NCI-H460 (cell line): ENCODE data around the gene NOTCH1. TPM values are rescaled to one million over a fixed set of nuclear protein-coding genes. Genes with fewer than 3 reads are reported as not detected.
A peak's percentile ranks its signal among the peaks of the same experiment; 100 is the strongest.

ENCODE experiments used
- DNase-seq: peaks from one replicate; pipeline ENCODE4 v3.0.0-alpha.2; 2016; ENCODE audit warnings: low read depth; ENCODE audit errors: extremely low read depth
- total RNA-seq: library from RNA; depleted of rRNA; stranded (reverse); fragments of >200 nt; shearing (Covaris generic); gene quantifications from 2 replicates; pipeline ENCODE4 v1.2.3, GENCODE V29; 2014

NOTCH1 gene
- total RNA-seq, 1 experiment from 2014 or later, result 8.0 TPM

- no peak for DNase-seq
Measured at GRCh38 chr9:136549010-136549980, 3.4 kb upstream of the NOTCH1 start.

GRCh38 chr9:136547508-136548215 lies 1.8 kb upstream of the NOTCH1 start:
- DNase-seq, result no peak

GRCh38 chr9:136546697-136547501 lies 1.1 kb upstream of the NOTCH1 start:
- DNase-seq, result peak; percentile 47

GRCh38 chr9:136545692-136545964 lies 220 bp downstream of the NOTCH1 start:
- DNase-seq, result no peak

- no peak for DNase-seq
Measured at GRCh38 chr9:136544964-136545691, 720 bp downstream of the NOTCH1 start.

- DNase-seq, result no peak
Measured at GRCh38 chr9:136544548-136544963, 1.3 kb downstream of the NOTCH1 start.

- DNase-seq, result no peak
Measured at GRCh38 chr9:136543830-136544547, 1.9 kb downstream of the NOTCH1 start.

- DNase-seq, result no peak
Measured at GRCh38 chr9:136543280-136543679, 2.6 kb downstream of the NOTCH1 start.

- DNase-seq, result no peak
Measured at GRCh38 chr9:136542241-136543040, 3.4 kb downstream of the NOTCH1 start.

GRCh38 chr9:136541709-136542108 lies 4.1 kb downstream of the NOTCH1 start:
- no peak for DNase-seq

GRCh38 chr9:136541179-136541578 lies 4.7 kb downstream of the NOTCH1 start:
- no peak for DNase-seq

- DNase-seq, result no peak
Measured at GRCh38 chr9:136539427-136540421, 6.1 kb downstream of the NOTCH1 start.

GRCh38 chr9:136538599-136539426 lies 7.0 kb downstream of the NOTCH1 start:
- DNase-seq, result no peak

GRCh38 chr9:136537896-136538598 lies 7.8 kb downstream of the NOTCH1 start:
- no peak for DNase-seq

GRCh38 chr9:136537411-136537810 lies 8.4 kb downstream of the NOTCH1 start:
- no peak for DNase-seq

- no peak for DNase-seq
Measured at GRCh38 chr9:136536721-136537241, 9.1 kb downstream of the NOTCH1 start.
